Neutrophil (primary cell): ENCODE measurements around the gene TBC1D10A.
A peak's percentile ranks its signal among the peaks of the same experiment; 100 is the strongest.

Experiments used
- H3K27ac ChIP-seq: fragments of 200-600 bp; sonication (generic); 2 replicates; pipeline ENCODE4 v1.5.1; 2016; ENCODE audit warnings: mild to moderate bottlenecking, moderate library complexity
- H3K27me3 ChIP-seq: fragments of 200-600 bp; sonication (generic); 2 replicates; pipeline ENCODE4 v1.6.0; 2016; ENCODE audit warnings: mild to moderate bottlenecking
- H3K36me3 ChIP-seq: fragments of 200-600 bp; sonication (generic); 2 replicates; pipeline ENCODE4 v1.5.1; 2017
- H3K4me1 ChIP-seq, 2 experiments: fragments of 200-600 bp in 1 of 2; sonication (generic) in 1 of 2; 1 replicate in 1 of 2; 2 replicates in 1 of 2; pipeline versions ENCODE4 v1.5.1 to v1.6.1; 2013 to 2016; ENCODE audit warnings: low read depth in 1 of 2, low read length in 1 of 2, mild to moderate bottlenecking in 1 of 2, moderate library complexity in 1 of 2; ENCODE audit not compliant: control insufficient read depth in 1 of 2, insufficient read depth in 1 of 2
- H3K4me3 ChIP-seq, 2 experiments: fragments of 200-600 bp in 1 of 2; sonication (generic) in 1 of 2; 1 replicate in 1 of 2; 2 replicates in 1 of 2; pipeline ENCODE4 v1.5.1; 2013 to 2016; ENCODE audit warnings: low read depth in 1 of 2, low read length in 1 of 2, mild to moderate bottlenecking in 1 of 2, moderate library complexity in 1 of 2
- H3K9me3 ChIP-seq: fragments of 200-600 bp; sonication (generic); 2 replicates; pipeline ENCODE4 v1.5.1; 2016
- CTCF ChIP-seq: fragments of 200-600 bp; sonication (generic); IDR thresholded peaks from 2 replicates; pipeline ENCODE4 v1.5.1; 2016; ENCODE audit warnings: antibody characterized with exemption

TBC1D10A gene

GRCh38 chr22:30324014-30324730 is 2.6 kb downstream of the TBC1D10A start:
- Histone ChIP-seq H3K27me3 (no peaks in the 10 kb centered on the region), H3K9me3 (no peaks in the 10 kb centered on the region), H3K4me1 (peaks cover 57 to 65% of the 10 kb centered on the region in 2 experiments), H3K27ac (peak overlapping the region; percentile 47), H3K4me3 (no peak overlapping the region), H3K36me3 (peaks cover 3% of the 10 kb centered on the region)
- TF ChIP-seq CTCF, result no peak

GRCh38 chr22:30323246-30323645 is 3.5 kb downstream of the TBC1D10A start:
- H3K9me3 ChIP-seq, result no peaks in the 10 kb centered on the region
- no peak for TF ChIP-seq CTCF
- H3K4me3 ChIP-seq, result no peak overlapping the region
- H3K4me1 ChIP-seq, result peaks cover 66 to 75% of the 10 kb centered on the region in 2 experiments
- H3K27me3 ChIP-seq, result no peaks in the 10 kb centered on the region
- H3K27ac ChIP-seq, result no peak overlapping the region
- no peaks in the 10 kb centered on the region for H3K36me3 ChIP-seq

GRCh38 chr22:30321461-30321860 is 5.3 kb downstream of the TBC1D10A start:
- Histone ChIP-seq H3K27me3 (no peaks in the 10 kb centered on the region), H3K27ac (no peak overlapping the region), H3K36me3 (no peaks in the 10 kb centered on the region), H3K4me3 (no peak overlapping the region), H3K4me1 (peaks cover 72 to 82% of the 10 kb centered on the region in 2 experiments), H3K9me3 (no peaks in the 10 kb centered on the region)
- no peak for TF ChIP-seq CTCF

- peak overlapping the region; percentile 83 for H3K27ac ChIP-seq
- no peak overlapping the region for H3K4me3 ChIP-seq
- no peaks in the 10 kb centered on the region for H3K27me3 ChIP-seq
- H3K4me1 ChIP-seq, result peaks cover 69 to 70% of the 10 kb centered on the region in 2 experiments
- TF ChIP-seq CTCF, result no peak
- no peaks in the 10 kb centered on the region for H3K36me3 ChIP-seq
- H3K9me3 ChIP-seq, result no peaks in the 10 kb centered on the region
Observed at GRCh38 chr22:30320021-30320556, 6.7 kb downstream of the TBC1D10A start.

GRCh38 chr22:30318799-30319419 is 7.8 kb downstream of the TBC1D10A start:
- Histone ChIP-seq H3K9me3 (no peaks in the 10 kb centered on the region), H3K27ac (peak overlapping the region; percentile 83), H3K4me3 (peak overlapping the region; percentile 22 to 28), H3K27me3 (no peaks in the 10 kb centered on the region), H3K36me3 (no peaks in the 10 kb centered on the region), H3K4me1 (peaks cover 62 to 68% of the 10 kb centered on the region in 2 experiments)
- no peak for TF ChIP-seq CTCF
